HCT116 (cell line): Measurements from ENCODE around the gene ASPA.

Source experiments
- CTCF ChIP-seq, 3 experiments: fragments of 200-600 bp in 1 of 3; sonication (generic) in 1 of 3; IDR thresholded peaks in 2 of 3; conservative IDR thresholded peaks in 1 of 3; 2 replicates each; pipeline ENCODE4 v1.5.1; 2012 to 2017; ENCODE audit warnings: low read depth in 2 of 3, low read length in 2 of 3, antibody characterized with exemption in 1 of 3, borderline replicate concordance in 1 of 3, control low read depth in 1 of 3, mild to moderate bottlenecking in 1 of 3, mixed read lengths in 1 of 3, mixed run types in 1 of 3, moderate library complexity in 1 of 3; ENCODE audit not compliant: insufficient read depth in 1 of 3
- EZH2phosphoT487 ChIP-seq: fragments of 200-600 bp; IDR thresholded peaks from 2 replicates; pipeline ENCODE4 v1.6.1; 2018; ENCODE audit warnings: antibody characterized with exemption, borderline replicate concordance
- JUND ChIP-seq: IDR thresholded peaks from 2 replicates; pipeline ENCODE4 v1.6.1; 2012
- MAX ChIP-seq: IDR thresholded peaks from 2 replicates; pipeline ENCODE4 v1.6.1; 2012
- POLR2A ChIP-seq: IDR thresholded peaks from 2 replicates; pipeline ENCODE4 v1.7.0; 2011; ENCODE audit warnings: borderline replicate concordance; ENCODE audit not compliant: insufficient read depth, insufficient read length; ENCODE audit errors: extremely low read depth
- POLR2AphosphoS5 ChIP-seq: IDR thresholded peaks from 2 replicates; pipeline ENCODE4 v1.6.1; 2011; ENCODE audit warnings: mild to moderate bottlenecking, low read depth, low read length, moderate library complexity
- REST ChIP-seq: IDR thresholded peaks from 2 replicates; pipeline ENCODE4 v1.6.1; 2012; ENCODE audit warnings: low read depth
- ZNF274 ChIP-seq: fragments of 200-500 bp; sonication (Bioruptor generic); IDR thresholded peaks from 2 replicates; pipeline ENCODE4 v1.6.1; 2014; ENCODE audit warnings: mild to moderate bottlenecking, low read depth, low read length, inconsistent platforms

GRCh38 chr17:3528880-3529511 is 53.2 kb downstream of the ASPA start:
- no peak for TF ChIP-seq CTCF (IDR thresholded peaks at IDR 0.05 in 2 of 3, conservative IDR thresholded peaks at IDR 0.05 in 1 of 3; ENCODE audit: borderline replicate concordance in 1 of 3, insufficient read depth in 1 of 3, low read depth in 2 of 3, low read length in 2 of 3)
- no peak for TF ChIP-seq ZNF274
- no peak for TF ChIP-seq REST
- TF ChIP-seq JUND: no peak
- no peak for TF ChIP-seq EZH2phosphoT487
- TF ChIP-seq POLR2AphosphoS5: no peak
- TF ChIP-seq POLR2A: no peak
- no peak for TF ChIP-seq MAX
